CD4-positive, alpha-beta T cell (primary cell): ENCODE measurements around the gene COX7A2. TPM values are rescaled to one million over a fixed set of nuclear protein-coding genes. Genes with fewer than 3 reads are reported as not detected.

Experiments used
- ATAC-seq: fragments of 200-7000 bp; cut with Tn5 transposase; one replicate; pipeline ENCODE4 v1.10.0; 2022; ENCODE audit warnings: mild to moderate bottlenecking; ENCODE audit not compliant: poor library complexity
- CTCF ChIA-PET: fragments of 350-600 bp; sonication (Branson Sonifier 250); formaldehyde crosslinking; loops from one replicate; lab custom pipeline; 2021; ENCODE audit warnings: antibody characterized with exemption, inconsistent platforms; lab: Charles Lee
- POLR2A ChIA-PET: fragments of 350-600 bp; sonication (Branson Sonifier 250); formaldehyde crosslinking; loops from one replicate; lab custom pipeline; 2021; ENCODE audit warnings: antibody characterized with exemption, inconsistent platforms; lab: Charles Lee
- DNase-seq, 14 experiments: peaks; one replicate each; pipeline ENCODE4 v3.0.0-alpha.2; 2013 to 2020; ENCODE audit warnings: mixed read lengths in 2 of 14
- H3K27ac ChIP-seq, 2 donors: one replicate each; pipeline versions ENCODE4 v1.5.1 to v1.7.0; 2013; ENCODE audit warnings: low read length in 2 of 2, low read depth in 1 of 2, mild to moderate bottlenecking in 1 of 2
- H3K27me3 ChIP-seq, 2 experiments: 1 replicate in 1 of 2; 2 replicates in 1 of 2; pipeline versions ENCODE4 v1.6.1 to v1.7.0; 2013; ENCODE audit warnings: low read length in 2 of 2, control low read depth in 1 of 2, mild to moderate bottlenecking in 1 of 2, moderate library complexity in 1 of 2; ENCODE audit not compliant: insufficient read depth in 2 of 2, control insufficient read depth in 1 of 2
- H3K36me3 ChIP-seq: one replicate; pipeline ENCODE4 v1.6.1; 2013; ENCODE audit warnings: low read length, control low read depth; ENCODE audit not compliant: insufficient read depth
- H3K4me1 ChIP-seq: one replicate; pipeline ENCODE4 v1.6.1; 2013; ENCODE audit warnings: low read length, control low read depth; ENCODE audit not compliant: insufficient read depth
- H3K4me3 ChIP-seq: one replicate; pipeline ENCODE4 v1.5.1; 2013; ENCODE audit warnings: mild to moderate bottlenecking, low read length, moderate library complexity
- H3K9me3 ChIP-seq, 2 experiments: 1 replicate in 1 of 2; 2 replicates in 1 of 2; pipeline versions ENCODE4 v1.6.1 to v1.7.0; 2013; ENCODE audit warnings: low read length in 2 of 2, mild to moderate bottlenecking in 2 of 2, control low read depth in 1 of 2, moderate library complexity in 1 of 2; ENCODE audit not compliant: control insufficient read depth in 1 of 2, insufficient read depth in 1 of 2
- H3K27ac Mint-ChIP-seq: one replicate; pipeline ENCODE4 v1.8.0; 2020; ENCODE audit warnings: mixed read lengths
- H3K27me3 Mint-ChIP-seq: one replicate; pipeline ENCODE4 v1.8.0; 2021; ENCODE audit warnings: mixed read lengths
- H3K36me3 Mint-ChIP-seq: one replicate; pipeline ENCODE4 v1.8.0; 2021; ENCODE audit warnings: low read depth, mixed read lengths
- H3K4me1 Mint-ChIP-seq: one replicate; pipeline ENCODE4 v1.8.0; 2021; ENCODE audit warnings: low read depth, mixed read lengths
- H3K4me3 Mint-ChIP-seq: one replicate; pipeline ENCODE4 v1.8.0; 2020; ENCODE audit warnings: mild to moderate bottlenecking, mixed read lengths
- H3K9me3 Mint-ChIP-seq: one replicate; pipeline ENCODE4 v1.8.0; 2020; ENCODE audit warnings: mixed read lengths
- intact Hi-C, 2 experiments: fragments of 100-400 bp; cut with DNase I in 1 of 2; cut with micrococcal nuclease in 1 of 2; formaldehyde crosslinking; loops; one replicate each; pipeline versions ENCODE4 v1.15.1 to v1.9.0; 2023 to 2025; cut with DNase I, micrococcal nuclease
- total RNA-seq, 174 experiments: library from RNA in 2 of 174; stranded (reverse) in 2 of 174; gene quantifications; one replicate each; pipeline ENCODE4 v1.2.3 and lab custom pipeline; 2021 to 2026
- TF ChIP-seq, protein P1 (sequence below): fragments of 200-600 bp; IDR thresholded peaks from one replicate; pipeline ENCODE4 v1.8.0; 2022; ENCODE audit warnings: antibody characterized with exemption, mild to moderate bottlenecking

COX7A2 gene
- total RNA-seq, 2 experiments from 2014 or later, result 189 to 195 TPM

DNA sequence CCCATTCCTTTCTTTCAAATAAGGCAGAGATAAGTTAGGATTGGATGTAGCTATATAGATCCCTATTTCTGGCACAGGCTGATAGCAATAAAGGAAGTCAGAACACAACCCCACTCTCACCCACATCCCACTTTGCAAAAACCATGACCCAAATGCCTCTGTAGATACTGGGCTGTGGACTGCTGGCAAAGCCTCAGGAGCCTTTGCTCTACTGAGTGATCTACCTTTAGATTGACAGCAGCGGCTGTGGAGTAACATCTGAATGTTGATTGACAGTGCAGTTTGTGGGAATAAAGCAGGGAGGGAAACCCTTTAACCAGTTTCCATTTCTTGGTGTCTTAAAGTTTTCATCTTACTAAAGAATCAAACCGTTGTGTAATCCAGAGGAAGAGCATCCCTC is 47.7 kb upstream of the COX7A2 start:
- ChIA-PET POLR2A (no interaction called here), CTCF (no interaction called here)
- Mint-ChIP-seq H3K4me1 (peaks cover 22% of the 10 kb centered on the region), H3K36me3 (peaks cover 4% of the 10 kb centered on the region), H3K9me3 (no peaks in the 10 kb centered on the region), H3K27ac (no peak overlapping the region), H3K27me3 (no peaks in the 10 kb centered on the region), H3K4me3 (no peak overlapping the region)
- no peaks in the 10 kb centered on the region for H3K9me3 ChIP-seq
- no peak for DNase-seq
- H3K27ac ChIP-seq, result no peak overlapping the region
- ATAC-seq, result no peak
- H3K4me1 ChIP-seq, result no peaks in the 10 kb centered on the region
- intact Hi-C loops, result no loop called here
- TF ChIP-seq, protein P1, sequence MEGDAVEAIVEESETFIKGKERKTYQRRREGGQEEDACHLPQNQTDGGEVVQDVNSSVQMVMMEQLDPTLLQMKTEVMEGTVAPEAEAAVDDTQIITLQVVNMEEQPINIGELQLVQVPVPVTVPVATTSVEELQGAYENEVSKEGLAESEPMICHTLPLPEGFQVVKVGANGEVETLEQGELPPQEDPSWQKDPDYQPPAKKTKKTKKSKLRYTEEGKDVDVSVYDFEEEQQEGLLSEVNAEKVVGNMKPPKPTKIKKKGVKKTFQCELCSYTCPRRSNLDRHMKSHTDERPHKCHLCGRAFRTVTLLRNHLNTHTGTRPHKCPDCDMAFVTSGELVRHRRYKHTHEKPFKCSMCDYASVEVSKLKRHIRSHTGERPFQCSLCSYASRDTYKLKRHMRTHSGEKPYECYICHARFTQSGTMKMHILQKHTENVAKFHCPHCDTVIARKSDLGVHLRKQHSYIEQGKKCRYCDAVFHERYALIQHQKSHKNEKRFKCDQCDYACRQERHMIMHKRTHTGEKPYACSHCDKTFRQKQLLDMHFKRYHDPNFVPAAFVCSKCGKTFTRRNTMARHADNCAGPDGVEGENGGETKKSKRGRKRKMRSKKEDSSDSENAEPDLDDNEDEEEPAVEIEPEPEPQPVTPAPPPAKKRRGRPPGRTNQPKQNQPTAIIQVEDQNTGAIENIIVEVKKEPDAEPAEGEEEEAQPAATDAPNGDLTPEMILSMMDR, result no peak
- peaks cover 5% of the 10 kb centered on the region for H3K36me3 ChIP-seq
- H3K4me3 ChIP-seq, result no peak overlapping the region
- no peaks in the 10 kb centered on the region for H3K27me3 ChIP-seq

DNA sequence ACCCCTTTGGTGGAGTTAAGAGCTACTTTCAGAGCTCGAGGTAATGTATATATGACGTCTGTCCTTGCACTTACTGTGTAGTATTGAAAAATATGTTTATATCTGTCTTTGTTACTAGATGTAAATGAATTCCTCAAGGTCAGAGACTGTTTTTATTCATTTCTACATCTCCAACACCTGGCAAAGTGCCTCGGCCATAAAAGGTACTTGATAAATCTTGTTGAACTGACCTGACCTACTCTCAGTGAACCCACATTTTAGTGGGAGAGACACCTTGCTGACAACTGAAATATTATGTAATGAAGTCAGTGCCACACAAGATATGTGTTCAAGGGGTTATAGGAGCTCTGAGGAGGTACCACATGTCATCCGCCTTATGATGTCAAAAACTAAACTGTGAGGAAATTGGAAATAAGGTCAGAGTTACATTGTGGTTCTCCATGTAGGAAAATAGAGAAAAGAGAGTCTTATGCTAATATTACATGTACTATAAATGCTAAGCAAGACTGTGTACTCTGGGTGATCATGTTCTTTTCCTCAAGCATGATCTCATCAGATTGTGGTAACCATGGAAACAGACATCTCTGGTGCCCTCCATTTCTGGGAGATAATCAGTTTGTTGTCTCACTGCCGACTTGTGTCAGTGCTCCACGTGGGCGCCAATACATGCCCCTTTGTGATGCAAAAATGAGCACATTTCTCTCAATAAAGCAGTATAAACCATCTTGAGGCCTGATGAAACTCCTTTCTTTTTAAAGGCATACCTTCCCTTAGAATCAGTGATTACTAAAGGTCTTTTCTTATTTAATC is 46.7 kb upstream of the COX7A2 start:
- intact Hi-C loops, result no loop called here
- H3K4me3 ChIP-seq, result no peak overlapping the region
- POLR2A ChIA-PET, result no interaction called here
- Mint-ChIP-seq H3K4me3 (no peak overlapping the region), H3K27ac (no peak overlapping the region), H3K36me3 (peaks cover 4% of the 10 kb centered on the region), H3K4me1 (peaks cover 25% of the 10 kb centered on the region), H3K9me3 (no peaks in the 10 kb centered on the region), H3K27me3 (no peaks in the 10 kb centered on the region)
- no peak overlapping the region for H3K27ac ChIP-seq
- peaks cover 6% of the 10 kb centered on the region for H3K4me1 ChIP-seq
- H3K36me3 ChIP-seq, result peaks cover 5% of the 10 kb centered on the region
- H3K9me3 ChIP-seq, result no peaks in the 10 kb centered on the region
- ATAC-seq (no peak), DNase-seq (no peak)
- TF ChIP-seq, protein P1, result no peak
- CTCF ChIA-PET, result no interaction called here
- no peaks in the 10 kb centered on the region for H3K27me3 ChIP-seq

DNA sequence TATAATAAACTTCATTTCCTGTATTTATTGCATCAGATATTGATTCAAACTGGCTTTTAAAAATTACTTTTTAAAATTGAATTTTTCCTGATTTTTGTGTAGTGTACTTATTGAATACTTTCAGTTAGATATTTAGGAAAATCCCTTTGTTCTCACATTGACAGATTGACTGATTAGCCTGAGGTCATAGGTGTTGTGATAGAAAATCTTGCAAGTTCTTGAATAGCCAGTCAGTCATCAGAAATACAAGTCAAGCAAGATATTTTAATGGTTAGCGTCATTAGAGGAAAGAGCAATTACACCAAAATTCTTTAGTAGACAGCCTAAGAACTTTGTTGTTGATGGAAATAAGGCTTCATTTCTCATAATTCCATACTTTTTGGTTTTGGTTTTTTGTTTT is 44.4 kb upstream of the COX7A2 start:
- ChIA-PET POLR2A (no interaction called here), CTCF (no interaction called here)
- TF ChIP-seq, protein P1, result no peak
- Histone ChIP-seq H3K27ac (no peak overlapping the region), H3K36me3 (peaks cover 5% of the 10 kb centered on the region), H3K4me1 (peaks cover 6% of the 10 kb centered on the region), H3K27me3 (no peaks in the 10 kb centered on the region), H3K4me3 (no peak overlapping the region), H3K9me3 (no peaks in the 10 kb centered on the region)
- Mint-ChIP-seq H3K27me3 (no peaks in the 10 kb centered on the region), H3K27ac (no peak overlapping the region), H3K36me3 (peaks cover 4% of the 10 kb centered on the region), H3K4me1 (peaks cover 25% of the 10 kb centered on the region), H3K9me3 (no peaks in the 10 kb centered on the region), H3K4me3 (no peak overlapping the region)
- intact Hi-C loops, result no loop called here
- DNase-seq (no peak), ATAC-seq (no peak)
